AG09319 (cell line): ENCODE measurements around the gene EXT2.

Source experiments
- DNase-seq: peaks from one replicate; pipeline ENCODE4 v3.0.0-alpha.2; 2010; ENCODE audit warnings: low read depth; ENCODE audit errors: extremely low read depth
- TF ChIP-seq, protein P1 (sequence below): IDR thresholded peaks from 2 replicates; pipeline ENCODE4 v1.5.1; 2011; ENCODE audit warnings: low read depth, mild to moderate bottlenecking, inconsistent platforms, low read length, moderate library complexity

The EXT2 gene

DNA sequence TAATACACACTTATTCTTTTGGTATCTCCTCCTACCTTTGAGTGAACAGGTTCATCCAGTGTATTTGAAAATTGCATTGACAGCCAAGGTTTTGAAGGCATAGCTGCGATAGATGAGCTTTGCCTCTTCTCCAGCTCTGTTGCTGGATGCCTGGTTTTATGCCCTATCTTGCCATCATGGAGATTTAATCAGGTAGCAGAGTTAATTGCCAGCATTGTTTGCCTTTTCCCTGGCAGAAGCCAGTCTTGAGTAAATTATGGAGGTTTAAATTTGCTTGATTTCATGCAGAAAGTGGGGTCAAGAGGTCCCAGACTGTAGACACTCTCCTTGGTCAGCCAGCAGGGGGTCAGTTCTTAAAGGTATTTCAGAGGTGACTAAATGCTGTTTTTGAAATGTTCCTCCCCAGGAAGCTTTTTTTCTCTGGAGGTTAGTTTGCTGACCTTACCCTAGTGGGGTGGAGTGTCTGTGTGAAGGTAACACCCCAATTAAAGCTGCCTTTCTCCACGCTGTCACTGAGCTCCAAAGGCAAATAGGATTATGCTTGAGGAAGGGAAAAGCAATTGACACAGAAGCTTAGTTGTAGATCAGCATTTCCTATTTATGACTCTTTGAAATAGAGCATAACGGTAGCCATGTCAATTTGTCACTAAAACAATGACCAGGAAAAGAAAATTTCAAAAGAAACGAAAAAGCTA is 96.0 kb downstream of the EXT2 start:
- DNase-seq, result no peak
- TF ChIP-seq, protein P1, sequence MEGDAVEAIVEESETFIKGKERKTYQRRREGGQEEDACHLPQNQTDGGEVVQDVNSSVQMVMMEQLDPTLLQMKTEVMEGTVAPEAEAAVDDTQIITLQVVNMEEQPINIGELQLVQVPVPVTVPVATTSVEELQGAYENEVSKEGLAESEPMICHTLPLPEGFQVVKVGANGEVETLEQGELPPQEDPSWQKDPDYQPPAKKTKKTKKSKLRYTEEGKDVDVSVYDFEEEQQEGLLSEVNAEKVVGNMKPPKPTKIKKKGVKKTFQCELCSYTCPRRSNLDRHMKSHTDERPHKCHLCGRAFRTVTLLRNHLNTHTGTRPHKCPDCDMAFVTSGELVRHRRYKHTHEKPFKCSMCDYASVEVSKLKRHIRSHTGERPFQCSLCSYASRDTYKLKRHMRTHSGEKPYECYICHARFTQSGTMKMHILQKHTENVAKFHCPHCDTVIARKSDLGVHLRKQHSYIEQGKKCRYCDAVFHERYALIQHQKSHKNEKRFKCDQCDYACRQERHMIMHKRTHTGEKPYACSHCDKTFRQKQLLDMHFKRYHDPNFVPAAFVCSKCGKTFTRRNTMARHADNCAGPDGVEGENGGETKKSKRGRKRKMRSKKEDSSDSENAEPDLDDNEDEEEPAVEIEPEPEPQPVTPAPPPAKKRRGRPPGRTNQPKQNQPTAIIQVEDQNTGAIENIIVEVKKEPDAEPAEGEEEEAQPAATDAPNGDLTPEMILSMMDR, result no peak

GRCh38 chr11:44192017-44192385 is 96.5 kb downstream of the EXT2 start:
- TF ChIP-seq, protein P1, result no peak
- DNase-seq, result no peak

GRCh38 chr11:44192462-44193100 is 97.1 kb downstream of the EXT2 start:
- no peak for DNase-seq
- TF ChIP-seq, protein P1, result no peak

- DNase-seq, result no peak
- TF ChIP-seq, protein P1, result no peak
Observed at GRCh38 chr11:44193856-44194255, 98.4 kb downstream of the EXT2 start.

- TF ChIP-seq, protein P1, result no peak
- no peak for DNase-seq
Observed at GRCh38 chr11:44198146-44198724, 102.8 kb downstream of the EXT2 start.

- no peak for DNase-seq
- TF ChIP-seq, protein P1, result no peak
Observed at GRCh38 chr11:44199298-44199697, 103.8 kb downstream of the EXT2 start.

DNA sequence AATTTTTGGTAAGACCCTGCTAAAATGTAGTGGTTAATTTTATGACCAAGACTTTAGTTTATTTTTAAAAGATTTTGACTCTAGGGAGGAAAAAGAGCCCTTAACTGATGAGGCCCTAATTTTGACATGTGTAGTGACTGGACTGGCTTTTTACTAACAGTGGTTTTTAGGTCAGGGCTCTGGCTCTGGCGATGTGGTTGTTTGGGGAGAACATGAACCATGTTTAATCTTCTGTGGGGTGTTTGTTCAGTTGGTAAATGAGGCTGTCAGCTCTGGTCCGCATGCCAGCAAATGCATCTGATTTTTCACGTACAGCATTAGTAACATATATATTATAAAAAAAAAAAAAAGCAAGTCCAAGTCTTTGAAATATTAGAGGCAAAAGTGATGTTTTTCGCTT is 104.3 kb downstream of the EXT2 start:
- TF ChIP-seq, protein P1, result no peak

More for the DNA sequence above, 104.3 kb downstream of the EXT2 start:
- DNase-seq, result no peak
